Stomach (tissue), 9 donors: ENCODE results near the gene MZT2A. TPM values are rescaled to one million over a fixed set of nuclear protein-coding genes. Genes with fewer than 3 reads are reported as not detected.
"Not testable (repeated sequence)": the region's sequence is repeated elsewhere in the genome, so short reads cannot be mapped to it uniquely, and the experiment has no call there.

Experiments
- DNase-seq, 2 donors: peaks; one replicate each; pipeline versions ENCODE4 v3.0.0 to v3.0.0-alpha.2; 2013 to 2019
- H3K27ac ChIP-seq, 5 donors: fragments of 200-600 bp in 4 of 5; sonication (generic) in 4 of 5; one replicate each; pipeline ENCODE4 v1.5.1; 2013 to 2019; ENCODE audit warnings: mild to moderate bottlenecking in 1 of 5, moderate library complexity in 1 of 5
- H3K27me3 ChIP-seq, 3 donors: fragments of 200-600 bp; sonication (generic); one replicate each; pipeline ENCODE4 v1.5.1; 2017 to 2019; ENCODE audit warnings: mixed run types in 1 of 3
- H3K36me3 ChIP-seq, 4 donors: fragments of 200-600 bp; sonication (generic); 1 replicate in 3 of 4; 2 replicates in 1 of 4; pipeline ENCODE4 v1.5.1; 2016 to 2019
- H3K4me1 ChIP-seq, 4 donors: fragments of 200-600 bp; sonication (generic); one replicate each; pipeline ENCODE4 v1.5.1; 2016 to 2019
- H3K4me3 ChIP-seq, 4 donors: fragments of 200-600 bp; sonication (generic) in 3 of 4; one replicate each; pipeline ENCODE4 v1.5.1; 2016 to 2019; ENCODE audit warnings: mild to moderate bottlenecking in 1 of 4
- H3K9me3 ChIP-seq, 4 donors: fragments of 200-600 bp; sonication (generic); one replicate each; pipeline ENCODE4 v1.5.1; 2016 to 2019
- EP300 ChIP-seq: sonication (generic); formaldehyde crosslinking; IDR thresholded peaks from one replicate; pipeline ENCODE4 v1.6.1; 2017; ENCODE audit warnings: antibody characterized with exemption
- POLR2A ChIP-seq, 4 donors: fragments of 450-650 bp; IDR thresholded peaks; one replicate each; pipeline ENCODE4 v1.6.1; 2016; ENCODE audit warnings: antibody characterized with exemption in 4 of 4, control low read depth in 2 of 4, mild to moderate bottlenecking in 1 of 4, moderate library complexity in 1 of 4
- POLR2AphosphoS5 ChIP-seq, 3 donors: sonication (generic); formaldehyde crosslinking; IDR thresholded peaks; one replicate each; pipeline ENCODE4 v1.6.1; 2016; ENCODE audit warnings: antibody characterized with exemption in 3 of 3
- WGBS, 5 donors: extraction: QIAGEN DNeasy Blood & Tissue Kit in 3 of 5; methylation state at CpG; one replicate each; pipeline versions ENCODE4 v1.1.5 to v1.1.7; 2013 to 2018; 5-methylcytosine and 5-hydroxymethylcytosine counted together
- intact Hi-C: fragments of 100-400 bp; cut with DNase I; formaldehyde crosslinking; loops from one replicate; pipeline ENCODE4 v1.15.1; 2023; ENCODE audit warnings: low total_unique reads
- polyA plus RNA-seq, 3 donors: library from polyadenylated mRNA; stranded (reverse); fragments of 200-250 nt; gene quantifications; one replicate each; pipeline ENCODE4 v1.2.3, GENCODE V29; 2013
- total RNA-seq, 5 donors: library from RNA; depleted of rRNA; stranded (reverse); fragments of >200 nt; gene quantifications; one replicate each; pipeline versions ENCODE4 v1.1.0 to v1.2.3, GENCODE V29; 2014 to 2016
- TF ChIP-seq, protein P1 (sequence below), 7 experiments: fragments of 450-650 bp in 4 of 7; fragments of 200-600 bp in 3 of 7; sonication (generic) in 3 of 7; IDR thresholded peaks; one replicate each; pipeline ENCODE4 v1.5.1; 2016 to 2019; ENCODE audit warnings: antibody characterized with exemption in 7 of 7, control low read depth in 2 of 7, mild to moderate bottlenecking in 1 of 7
- donor health status: healthy with polysubstance abuse.
- donor health status: Bipolar disorder and iron deficiency.
- donor health status: healthy.

Gene MZT2A
- total and polyA plus RNA-seq, 8 donors = 11.6 to 231 (median 123) TPM; not detected in 1

DNA sequence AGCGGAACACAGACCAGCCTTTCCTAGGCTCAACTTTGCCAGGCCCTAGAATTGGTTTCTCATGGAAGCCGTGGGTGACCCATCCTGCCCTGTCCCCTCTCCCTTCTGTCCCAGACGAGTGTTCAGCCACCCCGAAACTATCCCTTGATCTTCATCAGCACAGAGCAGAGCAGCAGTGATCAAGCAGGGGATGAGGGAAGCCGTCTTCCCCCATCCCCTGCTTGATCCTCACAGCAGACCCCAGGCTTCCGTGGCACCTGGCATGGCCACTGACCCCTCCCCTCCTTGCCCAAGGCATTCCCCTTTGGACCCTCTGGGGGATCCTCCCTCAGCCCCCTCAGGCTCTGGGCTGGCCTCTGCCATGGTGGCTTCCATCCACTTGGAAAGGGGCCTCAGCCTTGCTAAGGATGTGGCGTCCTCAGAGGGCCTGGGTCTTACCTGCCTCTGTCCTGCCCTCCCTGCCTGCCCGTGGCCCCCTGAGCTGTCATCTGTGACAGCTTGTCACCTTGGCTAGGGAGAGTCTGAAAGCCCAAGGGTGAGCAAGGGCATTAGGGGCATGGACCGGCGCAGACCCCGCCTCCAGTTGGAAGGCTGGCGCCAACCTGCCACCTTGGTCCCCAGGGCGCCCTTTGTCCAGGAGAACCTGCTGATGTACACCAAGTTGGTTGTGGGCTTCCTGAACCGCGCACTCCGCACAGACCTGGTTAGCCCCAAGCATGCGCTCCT is 25.1 kb upstream of the MZT2A start:
- WGBS, 5 donors = 94 to 98% (median 97%) methylated on average over 13 to 17 of the region's 17 CpGs
- DNase-seq = no peak
- H3K4me3 ChIP-seq = no peak overlapping the region
- no peaks in the 10 kb centered on the region for H3K4me1 ChIP-seq
- TF ChIP-seq EP300 (no peak), POLR2AphosphoS5 (IDR thresholded peaks at IDR 0.05) (no peak), POLR2A (IDR thresholded peaks at IDR 0.05) (no peak)
- TF ChIP-seq, protein P1, sequence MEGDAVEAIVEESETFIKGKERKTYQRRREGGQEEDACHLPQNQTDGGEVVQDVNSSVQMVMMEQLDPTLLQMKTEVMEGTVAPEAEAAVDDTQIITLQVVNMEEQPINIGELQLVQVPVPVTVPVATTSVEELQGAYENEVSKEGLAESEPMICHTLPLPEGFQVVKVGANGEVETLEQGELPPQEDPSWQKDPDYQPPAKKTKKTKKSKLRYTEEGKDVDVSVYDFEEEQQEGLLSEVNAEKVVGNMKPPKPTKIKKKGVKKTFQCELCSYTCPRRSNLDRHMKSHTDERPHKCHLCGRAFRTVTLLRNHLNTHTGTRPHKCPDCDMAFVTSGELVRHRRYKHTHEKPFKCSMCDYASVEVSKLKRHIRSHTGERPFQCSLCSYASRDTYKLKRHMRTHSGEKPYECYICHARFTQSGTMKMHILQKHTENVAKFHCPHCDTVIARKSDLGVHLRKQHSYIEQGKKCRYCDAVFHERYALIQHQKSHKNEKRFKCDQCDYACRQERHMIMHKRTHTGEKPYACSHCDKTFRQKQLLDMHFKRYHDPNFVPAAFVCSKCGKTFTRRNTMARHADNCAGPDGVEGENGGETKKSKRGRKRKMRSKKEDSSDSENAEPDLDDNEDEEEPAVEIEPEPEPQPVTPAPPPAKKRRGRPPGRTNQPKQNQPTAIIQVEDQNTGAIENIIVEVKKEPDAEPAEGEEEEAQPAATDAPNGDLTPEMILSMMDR (IDR thresholded peaks at IDR 0.05) = no peak
- no peaks in the 10 kb centered on the region for H3K27me3 ChIP-seq
- intact Hi-C loops = no loop called here
- H3K36me3 ChIP-seq = peaks cover 19 to 86% (median 80%) of the 10 kb centered on the region in 4 donors
- H3K27ac ChIP-seq = no peak overlapping the region
- H3K9me3 ChIP-seq = no peaks in the 10 kb centered on the region

GRCh38 chr2:131516621-131517020 is 24.4 kb upstream of the MZT2A start:
- H3K27ac ChIP-seq, intact Hi-C loops, H3K27me3 ChIP-seq, H3K4me1 ChIP-seq, H3K4me3 ChIP-seq, H3K9me3 ChIP-seq: not testable (repeated sequence)
- TF ChIP-seq, protein P1 (IDR thresholded peaks at IDR 0.05) = peak in 1 of 7 experiments; percentile 4
- H3K36me3 ChIP-seq = peaks cover 19 to 92% (median 83%) of the 10 kb centered on the region in 4 donors
- WGBS, 5 donors = 63 to 72% (median 68%) methylated on average over 8 to 11 of the region's 11 CpGs
- DNase-seq = peak in 1 of 2 donors; percentile 33

DNA sequence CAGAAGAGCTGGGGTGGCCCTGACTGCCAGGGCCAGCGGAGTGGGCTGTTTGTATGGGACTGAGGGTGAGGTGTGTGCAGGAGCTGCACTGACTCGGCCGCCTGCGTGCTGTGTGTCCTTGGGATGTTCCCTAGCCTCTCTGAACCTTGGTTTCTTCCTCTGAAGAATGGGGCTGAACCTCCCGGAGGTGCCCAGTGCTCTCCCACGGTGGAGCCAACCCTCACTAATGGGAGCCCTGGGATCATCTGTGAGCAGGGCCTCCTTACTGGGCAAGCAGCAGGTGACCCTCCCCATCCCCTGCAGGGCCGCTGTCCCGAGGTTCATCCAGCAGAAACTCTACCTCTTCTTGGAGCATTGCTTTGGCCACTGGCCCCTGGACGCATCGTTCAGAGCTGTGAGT is 23.8 kb upstream of the MZT2A start:
- no peaks in the 10 kb centered on the region for H3K9me3 ChIP-seq
- intact Hi-C loops = no loop called here
- H3K27me3 ChIP-seq = no peaks in the 10 kb centered on the region
- no peaks in the 10 kb centered on the region for H3K4me1 ChIP-seq
- TF ChIP-seq, protein P1 (IDR thresholded peaks at IDR 0.05) = no peak
- no peak for TF ChIP-seq POLR2A (IDR thresholded peaks at IDR 0.05)
- TF ChIP-seq EP300 = no peak
- TF ChIP-seq POLR2AphosphoS5 (IDR thresholded peaks at IDR 0.05) = no peak
- H3K27ac ChIP-seq = no peak overlapping the region
- no peak overlapping the region for H3K4me3 ChIP-seq
- H3K36me3 ChIP-seq = peaks cover 19 to 96% (median 88%) of the 10 kb centered on the region in 4 donors
- DNase-seq = no peak
- WGBS, 5 donors = 78 to 90% (median 80%) methylated on average over 6 to 10 of the region's 10 CpGs

DNA sequence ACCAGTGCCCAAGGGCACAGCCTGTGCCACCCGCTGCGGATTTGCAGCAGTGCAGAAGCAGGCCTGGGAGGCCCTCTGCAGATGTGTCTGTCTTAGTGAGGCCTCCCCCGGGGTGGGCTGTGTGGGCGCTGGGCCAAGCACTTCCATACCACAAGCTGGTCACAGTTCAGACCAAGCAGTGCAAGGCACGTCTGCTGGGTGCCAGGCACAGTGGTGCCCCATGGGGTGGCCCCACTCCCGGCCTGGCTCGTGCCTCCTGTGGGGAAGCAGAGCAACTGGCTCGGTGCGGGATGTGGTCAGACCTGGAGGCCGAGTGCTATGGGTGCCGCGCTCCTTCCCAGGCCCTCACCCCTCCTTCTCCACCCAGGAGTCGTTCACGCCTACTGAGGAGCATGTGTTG is 23.0 kb upstream of the MZT2A start:
- DNase-seq, intact Hi-C loops: not testable (repeated sequence)
- peaks cover 13 to 93% (median 86%) of the 10 kb centered on the region in 4 donors for H3K36me3 ChIP-seq

DNA sequence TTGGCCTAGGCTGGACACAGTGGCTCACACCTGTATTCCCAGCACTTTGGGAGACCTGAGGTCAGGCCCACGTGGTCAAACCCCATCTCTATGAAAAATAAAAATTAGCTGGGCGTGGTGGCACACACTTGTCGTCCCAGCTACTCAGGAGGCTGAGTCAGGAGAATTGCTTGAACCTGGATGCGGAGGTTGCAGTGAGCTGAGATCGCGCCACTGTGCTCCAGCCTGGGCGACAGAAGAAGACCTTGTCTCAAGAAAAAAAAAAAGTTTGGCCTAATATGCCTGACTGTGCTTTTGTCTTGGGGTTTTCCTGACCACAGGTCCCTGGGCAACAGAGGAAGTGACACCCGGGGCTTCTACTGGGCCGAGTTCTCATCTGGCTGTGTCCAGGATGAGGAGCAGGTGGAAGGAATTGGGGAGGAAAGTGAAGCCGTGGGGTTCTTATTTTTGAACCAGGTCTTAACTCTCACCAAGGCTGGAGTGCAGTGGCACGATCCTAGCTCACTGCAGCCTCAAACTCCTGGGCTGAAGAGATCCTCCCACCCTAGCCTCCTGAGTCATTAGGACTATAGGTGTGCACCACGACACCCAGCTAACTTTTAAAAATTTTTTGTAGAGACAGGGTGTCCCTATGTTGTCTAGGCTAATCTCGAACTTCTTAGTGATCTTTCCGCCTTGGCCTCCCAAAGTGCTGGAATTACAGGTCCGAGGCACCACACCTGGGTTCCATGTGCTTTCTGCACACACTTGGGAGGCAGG is 22.4 kb upstream of the MZT2A start:
- H3K27ac ChIP-seq, intact Hi-C loops, DNase-seq, H3K4me1 ChIP-seq, H3K4me3 ChIP-seq, H3K9me3 ChIP-seq, H3K27me3 ChIP-seq: not testable (repeated sequence)
- WGBS, 5 donors = 61 to 83% (median 71%) methylated on average over 15 of the region's 15 CpGs
- H3K36me3 ChIP-seq = peaks cover 10 to 93% (median 86%) of the 10 kb centered on the region in 4 donors

More for the DNA sequence above, 23.0 kb upstream of the MZT2A start:
- H3K27me3 ChIP-seq, H3K4me1 ChIP-seq, H3K9me3 ChIP-seq, H3K4me3 ChIP-seq, H3K27ac ChIP-seq: not testable (repeated sequence)
- 77 to 92% (median 84%) methylated on average over 2 to 14 of the region's 14 CpGs for WGBS, 5 donors

GRCh38 chr2:131511969-131512870 is 20.0 kb upstream of the MZT2A start:
- H3K27me3 ChIP-seq, H3K4me1 ChIP-seq, H3K4me3 ChIP-seq, intact Hi-C loops, H3K9me3 ChIP-seq, H3K27ac ChIP-seq, DNase-seq: not testable (repeated sequence)
- H3K36me3 ChIP-seq = peaks cover 12 to 92% (median 86%) of the 10 kb centered on the region in 4 donors
- 66 to 87% (median 83%) methylated on average over 12 to 15 of the region's 17 CpGs for WGBS, 5 donors

- not testable (repeated sequence) for DNase-seq
- 80 to 87% (median 85%) methylated on average over 21 to 22 of the region's 22 CpGs for WGBS, 5 donors
These were observed 19.2 kb upstream of the MZT2A start for GRCh38 chr2:131511291-131511968.

More at GRCh38 chr2:131511291-131511968, 19.2 kb upstream of the MZT2A start:
- H3K4me1 ChIP-seq, intact Hi-C loops, H3K4me3 ChIP-seq, H3K27me3 ChIP-seq, H3K9me3 ChIP-seq, H3K27ac ChIP-seq: not testable (repeated sequence)
- H3K36me3 ChIP-seq = peaks cover 10 to 92% (median 86%) of the 10 kb centered on the region in 4 donors
